ENCODE results near the gene TFCP2L1.

DNA sequence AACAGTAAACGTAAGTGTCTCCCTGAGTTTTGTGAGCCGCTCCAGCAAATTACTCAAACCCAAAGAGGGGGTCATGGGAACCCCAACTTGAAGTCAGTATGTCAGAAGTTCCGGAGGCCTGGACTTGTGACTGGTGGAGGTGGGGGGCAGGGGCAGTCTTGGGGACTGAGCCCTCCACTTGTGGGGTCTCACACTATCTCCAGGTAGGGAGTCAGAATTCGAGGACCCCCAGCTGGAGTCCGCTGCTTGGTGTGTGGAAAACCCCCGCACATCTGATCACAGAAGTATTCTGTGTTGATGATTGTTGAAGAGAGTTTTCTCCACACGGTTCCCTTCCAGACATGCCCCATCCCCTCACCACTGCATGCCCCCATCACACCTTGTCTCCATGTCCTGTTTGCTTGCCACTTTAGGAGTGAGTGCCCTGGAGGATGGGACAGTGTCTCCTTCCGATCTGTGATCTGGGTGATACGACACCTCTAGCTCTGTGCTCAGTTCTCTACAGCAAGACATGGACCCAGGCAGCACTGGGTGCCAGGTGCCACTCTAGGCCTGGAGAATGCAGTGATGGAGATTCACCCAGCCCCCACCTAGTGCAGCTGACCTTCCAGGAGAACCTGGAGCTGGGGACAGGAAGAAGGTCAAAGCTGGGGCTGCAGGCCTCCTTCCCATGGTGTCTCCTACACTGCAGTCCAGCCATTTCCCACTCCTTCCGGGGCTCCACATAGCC is 85.6 kb downstream of the TFCP2L1 start:
- no peak for TF ChIP-seq POLR2A (IDR thresholded peaks at IDR 0.05)
- TF ChIP-seq POLR2AphosphoS5 (IDR thresholded peaks at IDR 0.05): no peak

Measured in spleen (tissue), 3 donors.